Fibroblast of mammary gland (primary cell): ENCODE data around the gene TLE6.
"Not testable (repeated sequence)": the region's sequence is repeated elsewhere in the genome, so short reads cannot be mapped to it uniquely, and the experiment has no call there.

Experiments used
- DNase-seq: peaks from one replicate; pipeline ENCODE4 v3.0.0-alpha.2; 2010; ENCODE audit warnings: low read depth
- H3K4me3 ChIP-seq: 2 replicates; pipeline ENCODE4 v1.5.1; 2011; ENCODE audit warnings: low read depth, mild to moderate bottlenecking, low read length, moderate library complexity; ENCODE audit not compliant: control insufficient read depth
- CTCF ChIP-seq: conservative IDR thresholded peaks from 2 replicates; pipeline ENCODE4 v1.5.1; 2011; ENCODE audit warnings: low read depth, low read length, inconsistent platforms; ENCODE audit not compliant: control insufficient read depth, insufficient read depth

TLE6 gene

GRCh38 chr19:2987797-2988196 lies 10.4 kb downstream of the TLE6 start:
- no peak for DNase-seq
- no peak for TF ChIP-seq CTCF
- no peak overlapping the region for H3K4me3 ChIP-seq

DNA sequence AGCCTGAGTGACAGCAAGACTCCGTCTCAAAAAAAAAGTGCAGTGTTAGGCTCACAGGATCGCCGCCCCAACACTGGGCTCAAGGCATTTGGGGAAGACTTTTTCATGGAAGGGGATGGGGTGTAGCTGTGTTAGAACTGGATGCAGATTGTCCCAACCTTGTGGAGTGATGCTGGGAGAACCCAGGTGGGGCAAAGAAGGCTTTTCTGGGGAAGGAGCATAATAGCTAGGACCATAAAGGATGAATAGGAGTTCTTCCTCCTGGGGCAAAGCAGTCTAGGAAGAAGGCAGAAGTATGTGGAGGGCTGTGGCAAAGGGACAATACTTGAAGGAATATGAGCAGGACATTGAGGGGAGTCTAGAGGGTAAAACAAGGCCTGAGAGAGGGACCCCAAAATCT lies 11.2 kb downstream of the TLE6 start:
- H3K4me3 ChIP-seq: no peak overlapping the region
- no peak for TF ChIP-seq CTCF
- DNase-seq: no peak

GRCh38 chr19:2989236-2989946 lies 12.0 kb downstream of the TLE6 start:
- no peak for TF ChIP-seq CTCF
- no peak overlapping the region for H3K4me3 ChIP-seq
- DNase-seq: no peak

GRCh38 chr19:2992333-2992732 lies 15.0 kb downstream of the TLE6 start:
- DNase-seq, H3K4me3 ChIP-seq: not testable (repeated sequence)

DNA sequence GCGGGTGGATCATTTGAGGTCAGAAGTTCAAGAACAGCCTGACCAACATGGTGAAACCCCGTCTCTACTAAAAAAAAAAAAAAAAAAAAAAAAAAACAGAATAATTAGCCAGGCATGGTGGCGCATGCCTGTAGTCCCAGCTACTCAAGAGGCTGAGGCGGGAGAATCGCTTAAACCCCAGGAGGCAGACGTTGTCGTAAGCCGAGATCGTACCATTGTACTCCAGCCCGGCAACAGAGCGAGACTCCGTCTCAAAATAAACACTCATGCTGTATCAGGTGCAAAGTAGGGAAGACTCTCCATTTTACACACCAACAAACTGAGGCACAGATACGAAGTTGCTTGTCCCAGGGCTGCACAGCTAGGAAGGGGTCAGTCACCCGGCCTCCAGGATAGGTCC lies 15.6 kb downstream of the TLE6 start:
- H3K4me3 ChIP-seq: no peak overlapping the region
- no peak for DNase-seq
- TF ChIP-seq CTCF: no peak

- no peak for DNase-seq
- no peak overlapping the region for H3K4me3 ChIP-seq
- TF ChIP-seq CTCF: no peak
These were observed 16.2 kb downstream of the TLE6 start for GRCh38 chr19:2993579-2993978.

DNA sequence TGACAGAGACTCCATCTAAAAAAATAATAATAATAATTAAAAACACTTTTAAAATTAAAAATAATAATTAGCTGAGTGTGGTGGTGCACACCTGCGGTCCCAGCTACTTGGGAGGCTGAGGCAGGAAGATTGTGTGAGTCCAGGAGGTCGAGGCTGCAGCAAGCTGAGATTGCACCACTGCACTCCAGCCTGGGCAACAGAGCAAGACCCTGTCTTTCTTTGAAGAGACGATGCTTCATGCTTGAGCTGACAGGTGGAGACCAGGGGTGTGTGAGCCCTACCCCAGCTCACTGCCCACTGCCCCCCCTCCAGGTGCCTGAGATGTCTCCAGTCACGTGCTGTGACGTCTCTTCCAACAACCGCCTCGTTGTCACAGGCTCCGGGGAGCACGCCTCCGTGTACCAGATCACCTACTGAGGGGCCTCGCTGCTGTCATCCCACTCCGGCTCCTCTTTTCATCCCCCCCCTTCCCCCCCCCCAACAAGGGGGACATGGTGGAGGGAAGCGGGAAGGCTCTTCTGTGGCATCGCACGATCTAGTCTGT lies 17.3 kb downstream of the TLE6 start:
- no peak overlapping the region for H3K4me3 ChIP-seq
- DNase-seq: no peak
- no peak for TF ChIP-seq CTCF
